Endothelial cell (in vitro differentiated cells): Measurements from ENCODE around the gene MOCOS. TPM values are rescaled to one million over a fixed set of nuclear protein-coding genes. Genes with fewer than 3 reads are reported as not detected.

Experiments used
- DNase-seq: peaks from one replicate; pipeline ENCODE4 v3.0.0; 2021; ENCODE audit warnings: low spot score
- H3K27ac Mint-ChIP-seq: one replicate; pipeline ENCODE4 v1.8.0; 2021; ENCODE audit warnings: mixed read lengths, inconsistent platforms; ENCODE audit not compliant: unreplicated experiment
- H3K27me3 Mint-ChIP-seq: one replicate; pipeline ENCODE4 v1.8.0; 2021; ENCODE audit warnings: mild to moderate bottlenecking, moderate library complexity, mixed read lengths, inconsistent platforms; ENCODE audit not compliant: unreplicated experiment
- H3K36me3 Mint-ChIP-seq: one replicate; pipeline ENCODE4 v1.8.0; 2021; ENCODE audit warnings: mild to moderate bottlenecking, low read depth, mixed read lengths, inconsistent platforms; ENCODE audit not compliant: unreplicated experiment
- H3K4me1 Mint-ChIP-seq: one replicate; pipeline ENCODE4 v1.8.0; 2021; ENCODE audit warnings: mild to moderate bottlenecking, mixed read lengths, inconsistent platforms; ENCODE audit not compliant: unreplicated experiment
- H3K4me3 Mint-ChIP-seq: one replicate; pipeline ENCODE4 v1.8.0; 2021; ENCODE audit warnings: mild to moderate bottlenecking, mixed read lengths, inconsistent platforms; ENCODE audit not compliant: unreplicated experiment
- H3K9me3 Mint-ChIP-seq: one replicate; pipeline ENCODE4 v1.8.0; 2021; ENCODE audit warnings: mixed read lengths, inconsistent platforms; ENCODE audit not compliant: unreplicated experiment
- CTCF ChIP-seq: fragments of 200-600 bp; sonication (generic); IDR thresholded peaks from one replicate; pipeline ENCODE4 v1.5.0; 2021; ENCODE audit warnings: antibody characterized with exemption; ENCODE audit not compliant: unreplicated experiment
- total RNA-seq: library from RNA; stranded (reverse); fragmentation: NEBNext Ultra II Directional; extraction: Animal tissue kit (Norgen Biotek cat#: 25700); gene quantifications from one replicate; pipeline ENCODE4 v1.2.1, GENCODE V29; 2021; ENCODE audit not compliant: unreplicated experiment

Gene MOCOS
- total RNA-seq, 1 donor from 2014 or later, result 0.56 TPM

GRCh38 chr18:36149514-36150289 lies 37.6 kb upstream of the MOCOS start:
- TF ChIP-seq CTCF, result no peak
- Mint-ChIP-seq H3K36me3 (peaks cover 20% of the 10 kb centered on the region), H3K9me3 (no peaks in the 10 kb centered on the region), H3K4me3 (no peak overlapping the region), H3K27ac (no peak overlapping the region), H3K4me1 (no peaks in the 10 kb centered on the region), H3K27me3 (no peaks in the 10 kb centered on the region)
- DNase-seq, result no peak

- DNase-seq, result no peak
- H3K4me1 Mint-ChIP-seq, result no peaks in the 10 kb centered on the region
- H3K4me3 Mint-ChIP-seq, result no peak overlapping the region
- TF ChIP-seq CTCF, result no peak
- H3K9me3 Mint-ChIP-seq, result no peaks in the 10 kb centered on the region
- peaks cover 31% of the 10 kb centered on the region for H3K36me3 Mint-ChIP-seq
- H3K27ac Mint-ChIP-seq, result no peak overlapping the region
- H3K27me3 Mint-ChIP-seq, result no peaks in the 10 kb centered on the region
Observed at GRCh38 chr18:36152781-36153180, 34.5 kb upstream of the MOCOS start.

- TF ChIP-seq CTCF, result no peak
- no peak for DNase-seq
- no peak overlapping the region for H3K4me3 Mint-ChIP-seq
- H3K36me3 Mint-ChIP-seq, result peaks cover 31% of the 10 kb centered on the region
- H3K4me1 Mint-ChIP-seq, result no peaks in the 10 kb centered on the region
- no peaks in the 10 kb centered on the region for H3K27me3 Mint-ChIP-seq
- no peaks in the 10 kb centered on the region for H3K9me3 Mint-ChIP-seq
- no peak overlapping the region for H3K27ac Mint-ChIP-seq
Observed at GRCh38 chr18:36153203-36153602, 34.1 kb upstream of the MOCOS start.

GRCh38 chr18:36153771-36154170 lies 33.5 kb upstream of the MOCOS start:
- Mint-ChIP-seq H3K4me3 (no peak overlapping the region), H3K27ac (no peak overlapping the region), H3K36me3 (peaks cover 31% of the 10 kb centered on the region), H3K4me1 (no peaks in the 10 kb centered on the region), H3K9me3 (no peaks in the 10 kb centered on the region), H3K27me3 (peaks cover 3% of the 10 kb centered on the region)
- no peak for TF ChIP-seq CTCF
- no peak for DNase-seq
